ENCODE results near the gene PNPO.
"Not testable (repeated sequence)": the region's sequence is repeated elsewhere in the genome, so short reads cannot be mapped to it uniquely, and the experiment has no call there.

The PNPO gene

DNA sequence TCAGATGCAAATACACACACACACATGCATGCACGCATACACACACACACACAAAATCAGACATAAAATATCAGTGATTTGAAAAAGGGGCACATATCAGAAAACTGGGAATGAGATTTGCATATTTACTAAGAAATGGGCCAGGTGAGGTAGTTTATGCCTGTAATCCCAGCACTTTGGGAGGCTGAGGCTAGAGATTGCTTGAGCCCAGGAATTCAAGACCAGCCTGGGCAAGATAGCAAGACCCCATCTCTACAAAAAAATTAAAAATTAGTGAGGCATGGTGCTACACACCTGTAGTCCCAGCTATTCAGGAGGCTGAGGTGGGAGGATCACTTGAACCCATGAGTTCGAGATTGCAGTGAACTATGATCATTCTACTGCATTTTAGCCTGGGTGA lies 22.4 kb upstream of the PNPO start:
- no peak for DNase-seq

DNA sequence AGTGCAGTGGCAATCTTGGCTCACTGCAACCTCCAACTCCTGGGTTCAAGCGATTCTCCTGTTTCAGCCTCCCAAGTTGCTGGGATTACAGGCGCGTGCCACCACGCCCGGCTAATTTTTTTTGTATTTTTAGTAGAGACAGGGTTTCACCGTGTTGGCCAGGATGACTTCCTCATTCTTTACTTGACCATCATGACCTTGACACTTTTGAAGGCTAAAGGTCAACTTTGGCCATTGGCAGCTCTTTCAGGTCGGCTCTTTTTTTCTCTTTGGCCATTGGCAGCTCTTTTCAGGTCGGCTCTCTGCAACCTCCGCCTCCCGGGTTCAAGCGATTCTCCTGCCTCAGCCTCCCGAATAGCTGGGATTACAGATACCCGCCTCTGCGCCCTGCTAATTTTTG lies 21.5 kb upstream of the PNPO start:
- not testable (repeated sequence) for DNase-seq

DNA sequence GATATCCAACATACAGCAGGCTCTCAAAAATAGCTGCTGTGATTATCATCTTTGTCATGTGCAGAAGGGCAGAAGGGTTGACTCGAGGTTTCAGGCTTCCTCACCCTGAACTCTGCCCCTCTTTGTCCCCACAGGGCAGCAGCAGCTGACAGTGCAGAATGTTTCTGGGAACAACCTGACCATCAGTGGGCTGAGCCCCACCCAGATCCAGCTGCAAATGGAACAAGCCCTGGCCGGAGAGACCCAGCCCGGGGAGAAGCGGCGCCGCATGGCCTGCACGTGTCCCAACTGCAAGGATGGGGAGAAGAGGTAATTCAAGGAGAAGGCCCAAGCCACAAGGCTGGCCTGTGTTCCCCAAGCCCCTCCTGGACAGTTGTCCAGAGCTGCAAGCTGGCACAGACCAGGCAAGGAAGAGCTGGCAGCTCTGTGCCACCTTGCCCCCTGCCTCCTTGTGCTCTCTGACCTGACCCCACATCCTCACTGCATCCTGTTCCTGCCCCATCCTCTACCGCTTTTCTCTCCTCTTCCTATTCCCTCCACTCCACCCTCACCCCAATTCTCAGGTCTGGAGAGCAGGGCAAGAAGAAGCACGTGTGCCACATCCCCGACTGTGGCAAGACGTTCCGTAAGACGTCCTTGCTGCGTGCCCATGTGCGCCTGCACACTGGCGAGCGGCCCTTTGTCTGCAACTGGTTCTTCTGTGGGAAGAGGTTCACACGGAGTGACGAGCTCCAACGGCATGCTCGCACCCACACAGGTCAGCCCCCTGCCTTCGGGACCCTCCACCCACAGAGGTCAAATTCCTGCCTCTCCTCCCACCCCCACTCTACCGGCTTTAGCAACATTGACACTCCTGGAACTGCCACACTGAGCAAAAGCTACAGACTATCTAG lies 16.3 kb upstream of the PNPO start:
- no peak for DNase-seq

DNA sequence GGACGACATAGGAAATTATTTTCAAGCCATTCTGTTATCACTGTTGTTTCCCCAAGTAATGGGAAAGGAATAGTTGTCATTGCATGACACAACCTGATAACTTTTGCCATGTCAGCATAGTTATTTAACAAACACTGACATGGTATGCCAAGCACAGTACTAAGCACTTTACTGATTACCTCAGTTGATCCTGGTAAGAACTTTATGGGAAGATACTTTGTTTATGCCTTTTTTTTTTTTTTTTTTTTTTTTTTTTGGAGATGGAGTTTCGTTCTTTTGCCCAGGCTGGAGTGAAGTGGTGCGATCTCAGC lies 15.7 kb upstream of the PNPO start:
- no peak for DNase-seq

DNA sequence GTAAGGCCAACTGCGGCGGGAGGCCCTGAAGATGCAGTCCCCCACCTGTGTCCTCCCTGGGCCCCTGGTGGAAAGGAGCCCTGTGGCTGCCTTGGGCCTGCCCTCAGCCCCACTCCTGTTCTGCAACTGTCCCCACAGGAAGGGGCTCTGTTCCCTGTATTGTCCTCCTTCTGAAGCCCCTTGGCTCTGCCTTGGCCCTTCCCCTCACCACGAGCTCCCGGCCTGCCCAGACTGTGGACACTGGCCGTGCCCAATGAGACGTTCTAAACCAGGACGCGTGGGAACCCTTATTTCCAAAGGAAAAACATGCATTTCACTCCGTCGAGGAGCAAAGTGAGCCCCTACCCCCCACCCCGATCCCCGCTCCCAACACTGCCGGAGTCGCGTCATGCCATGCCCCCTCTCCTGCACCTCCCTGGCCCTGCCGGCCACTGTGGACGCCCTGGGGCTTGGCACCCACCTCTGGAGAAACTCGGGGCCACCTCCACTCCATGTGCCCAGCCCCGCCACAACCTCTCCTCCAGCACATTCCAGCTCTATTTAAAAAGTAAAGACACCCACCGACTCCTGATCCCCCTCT lies 13.5 kb upstream of the PNPO start:
- no peak for DNase-seq

DNA sequence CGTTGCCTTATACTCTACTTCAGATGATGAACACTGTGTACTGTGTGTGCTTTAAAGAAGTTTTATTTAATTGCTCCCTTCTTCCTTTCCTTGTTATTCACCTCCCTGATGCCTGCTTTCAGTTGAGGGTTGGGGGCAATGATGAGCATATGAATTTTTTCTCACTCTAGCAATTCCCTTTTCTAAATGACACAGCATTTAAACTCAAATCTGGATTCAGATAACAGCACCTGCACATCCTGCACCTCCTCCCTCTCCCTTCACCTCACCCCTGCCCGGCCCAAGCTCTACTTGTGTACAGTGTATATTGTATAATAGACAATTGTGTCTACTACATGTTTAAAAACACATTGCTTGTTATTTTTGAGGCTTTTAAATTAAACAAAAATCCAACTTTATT lies 13.0 kb upstream of the PNPO start:
- DNase-seq = no peak

DNA sequence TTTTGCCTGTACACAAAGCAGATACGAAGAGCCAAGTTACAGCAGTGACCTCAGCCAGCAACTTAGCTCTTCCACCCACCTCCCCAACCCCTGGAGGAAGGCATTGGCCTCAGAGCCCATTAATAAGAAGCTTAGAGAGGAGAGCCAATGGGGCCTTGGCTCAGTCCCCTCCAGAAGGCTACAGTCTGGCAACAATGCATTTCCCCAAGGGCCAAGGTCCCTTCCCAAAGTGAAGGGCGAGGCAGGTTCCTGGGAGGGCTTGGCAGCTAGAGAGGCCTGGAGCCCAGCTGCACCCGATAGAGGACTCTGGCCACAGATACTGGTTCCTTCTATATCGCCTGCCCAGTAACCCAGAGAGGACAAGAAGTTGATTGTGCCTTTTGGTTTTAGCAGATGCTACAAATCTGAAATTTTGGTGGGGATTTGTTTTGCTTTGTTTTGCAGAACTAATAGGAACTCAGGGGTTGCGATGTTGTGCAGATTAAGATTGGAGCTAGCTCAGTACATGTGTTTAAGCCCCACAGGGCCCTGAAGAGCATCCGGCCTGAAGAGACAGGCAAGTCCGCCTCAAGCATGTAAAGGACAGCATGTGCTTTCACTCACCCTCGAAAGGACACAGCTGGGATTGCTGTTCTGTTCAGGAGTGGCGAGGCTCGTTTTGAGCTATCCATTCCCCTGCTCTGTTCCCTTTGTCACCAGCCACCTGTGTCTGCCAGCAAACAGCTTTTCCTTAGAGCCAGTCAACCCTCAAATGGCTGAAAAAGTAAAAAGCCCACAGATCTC lies 12.0 kb upstream of the PNPO start:
- DNase-seq = no peak

DNA sequence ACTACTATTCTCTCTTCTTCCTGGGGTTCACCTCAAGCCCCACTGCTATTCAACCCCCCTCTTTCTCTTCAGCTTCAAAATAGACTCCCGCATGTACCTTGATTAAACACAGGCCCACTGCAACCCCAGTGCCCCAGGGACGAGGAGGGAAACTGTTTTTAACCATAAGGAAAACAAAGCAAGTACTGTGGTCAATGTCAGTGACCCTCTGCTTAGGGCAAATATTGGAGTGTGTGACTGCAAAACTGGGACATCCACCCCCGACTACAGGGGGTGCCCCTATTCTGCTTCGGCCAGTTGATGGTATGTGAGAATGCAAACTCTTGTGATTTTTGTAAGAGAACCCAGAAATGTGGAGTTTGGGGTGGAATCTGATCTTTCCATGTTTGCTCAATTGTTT lies 9.5 kb upstream of the PNPO start:
- no peak for DNase-seq

DNA sequence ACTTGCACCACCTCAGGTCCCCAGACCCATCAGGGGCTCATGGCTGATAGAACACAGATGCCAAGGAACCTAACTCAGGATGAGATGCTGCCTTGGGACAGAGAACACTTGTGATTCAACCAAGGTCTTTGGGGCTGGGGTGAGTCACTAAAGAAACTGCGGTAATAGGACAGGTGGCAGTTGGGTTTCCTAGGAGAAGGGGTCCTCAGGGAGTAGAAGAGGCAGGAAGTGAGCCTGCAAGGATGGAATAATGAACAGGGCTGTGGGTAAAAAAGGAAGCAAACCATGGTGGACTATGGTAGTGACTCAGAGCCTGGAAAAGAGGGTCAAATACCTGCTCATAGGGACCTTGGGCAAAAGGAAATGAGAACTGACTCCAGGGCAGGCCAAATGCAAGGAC lies 6.5 kb upstream of the PNPO start:
- DNase-seq = no peak

DNA sequence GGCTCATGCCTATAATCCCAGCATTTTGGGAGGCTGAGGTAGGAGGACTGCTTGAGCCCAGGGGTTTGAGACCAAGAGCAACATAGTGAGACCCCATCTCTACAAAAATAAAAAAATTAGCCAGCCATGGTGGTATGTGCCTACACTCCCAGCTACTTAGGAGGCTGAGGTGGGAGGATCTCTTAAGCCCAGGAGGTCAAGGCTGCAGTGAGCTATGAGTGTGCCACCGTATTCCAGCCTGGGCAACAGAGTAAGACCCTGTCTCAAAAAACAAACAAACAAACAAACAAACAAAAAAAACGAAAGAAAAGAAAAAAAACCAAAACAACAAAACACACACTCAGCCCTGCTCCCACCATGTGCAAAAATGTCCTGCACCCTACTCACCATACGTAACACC lies 5.9 kb upstream of the PNPO start:
- not testable (repeated sequence) for DNase-seq

DNA sequence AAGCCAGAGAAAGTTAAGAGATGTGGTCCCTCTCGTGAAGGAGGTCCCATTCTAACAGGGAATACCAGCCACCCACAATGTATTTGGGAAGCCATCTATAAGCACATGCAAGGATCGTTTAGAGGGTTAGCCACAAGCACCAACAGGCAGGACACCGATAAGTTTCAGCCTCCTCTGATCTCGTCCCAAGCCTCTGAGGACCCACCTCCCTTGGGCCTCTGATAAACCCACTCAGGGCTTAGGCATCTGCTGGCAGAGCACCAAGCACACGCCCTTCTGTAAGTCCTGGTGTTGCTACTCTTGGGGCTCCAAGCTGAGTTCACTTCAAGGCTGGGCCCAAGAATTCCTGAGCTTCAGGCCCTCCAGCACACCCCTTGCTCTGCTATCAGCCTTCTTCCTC lies 5.4 kb upstream of the PNPO start:
- no peak for DNase-seq

DNA sequence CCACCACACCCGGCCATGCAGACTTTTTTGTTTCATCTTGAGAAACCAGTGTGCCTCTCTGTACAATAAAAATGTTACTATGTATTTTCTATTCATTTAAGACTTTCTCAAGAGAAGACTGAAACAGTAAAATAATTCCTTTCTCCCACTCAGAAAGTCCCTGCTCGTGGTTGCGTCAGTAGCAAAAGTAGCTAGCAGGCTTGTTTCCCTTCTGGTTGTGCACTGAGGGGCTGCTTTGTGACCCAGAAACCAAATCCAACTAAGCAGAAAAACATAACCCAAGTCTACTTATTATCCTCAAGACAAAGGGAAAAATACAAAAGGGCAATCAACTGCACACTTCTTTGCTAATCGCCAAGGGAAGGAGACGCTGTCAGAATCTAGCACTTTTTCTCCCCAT lies 3.4 kb upstream of the PNPO start:
- DNase-seq = no peak

DNA sequence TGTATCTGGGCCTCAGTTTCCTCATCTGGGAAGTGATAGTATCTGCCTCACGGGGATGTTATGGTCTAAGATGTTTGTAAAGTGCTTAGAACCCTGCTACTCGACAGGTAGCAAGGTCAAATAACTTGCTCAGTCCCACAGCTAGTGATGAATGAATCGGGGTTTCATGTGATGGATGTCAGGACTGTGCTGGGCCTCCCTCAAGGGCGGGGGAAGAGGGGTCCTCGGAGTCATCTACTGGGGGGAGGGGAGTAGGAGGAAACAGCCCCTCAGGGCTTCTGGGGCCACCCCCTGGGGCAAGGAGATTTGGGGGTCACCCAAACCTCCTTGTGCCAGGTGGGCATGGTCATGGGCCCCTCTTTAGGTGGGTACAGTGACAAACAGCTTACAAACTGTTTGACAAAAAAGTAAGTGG lies 732 bp downstream of the PNPO start:
- DNase-seq = no peak

DNA sequence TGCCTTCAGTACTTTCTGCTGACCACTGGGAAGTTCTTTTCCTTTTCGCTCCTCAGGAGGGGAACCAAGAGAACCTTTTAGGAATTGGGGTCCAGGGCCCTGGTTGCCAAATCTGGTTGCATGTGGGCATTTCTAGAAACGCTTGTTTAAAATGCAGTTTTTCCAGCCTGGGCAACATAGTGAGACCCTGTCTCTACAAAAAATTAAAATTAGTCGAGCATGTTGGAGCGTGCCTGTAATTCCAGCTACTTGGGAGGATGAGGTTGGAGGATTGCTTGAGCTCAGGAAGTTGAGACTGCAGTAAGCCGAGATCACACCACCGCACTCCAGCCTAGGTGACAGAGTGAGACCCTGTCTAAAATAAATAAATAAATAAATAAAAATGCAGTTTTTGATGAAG lies 1.2 kb downstream of the PNPO start:
- DNase-seq = no peak

DNA sequence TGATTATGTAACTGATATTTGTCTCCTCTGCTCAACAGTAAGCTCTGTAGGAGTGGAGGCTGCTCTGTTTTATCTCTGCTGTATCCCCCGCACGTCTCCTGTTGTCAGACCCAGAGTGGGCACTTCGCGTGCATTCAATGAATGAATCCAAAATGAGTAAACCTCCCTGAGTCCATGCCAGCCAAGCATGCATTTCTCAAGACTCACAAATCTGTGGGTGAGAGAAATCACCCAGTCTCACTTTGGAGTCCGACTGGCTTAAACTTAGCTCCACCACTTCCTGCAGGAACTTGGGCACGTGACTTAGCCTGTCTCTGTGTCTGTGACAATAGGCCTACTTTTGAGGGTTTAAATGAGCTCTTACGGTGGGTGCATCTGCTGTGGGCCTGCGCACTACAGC lies 3.7 kb downstream of the PNPO start:
- DNase-seq = peak; percentile 48

DNA sequence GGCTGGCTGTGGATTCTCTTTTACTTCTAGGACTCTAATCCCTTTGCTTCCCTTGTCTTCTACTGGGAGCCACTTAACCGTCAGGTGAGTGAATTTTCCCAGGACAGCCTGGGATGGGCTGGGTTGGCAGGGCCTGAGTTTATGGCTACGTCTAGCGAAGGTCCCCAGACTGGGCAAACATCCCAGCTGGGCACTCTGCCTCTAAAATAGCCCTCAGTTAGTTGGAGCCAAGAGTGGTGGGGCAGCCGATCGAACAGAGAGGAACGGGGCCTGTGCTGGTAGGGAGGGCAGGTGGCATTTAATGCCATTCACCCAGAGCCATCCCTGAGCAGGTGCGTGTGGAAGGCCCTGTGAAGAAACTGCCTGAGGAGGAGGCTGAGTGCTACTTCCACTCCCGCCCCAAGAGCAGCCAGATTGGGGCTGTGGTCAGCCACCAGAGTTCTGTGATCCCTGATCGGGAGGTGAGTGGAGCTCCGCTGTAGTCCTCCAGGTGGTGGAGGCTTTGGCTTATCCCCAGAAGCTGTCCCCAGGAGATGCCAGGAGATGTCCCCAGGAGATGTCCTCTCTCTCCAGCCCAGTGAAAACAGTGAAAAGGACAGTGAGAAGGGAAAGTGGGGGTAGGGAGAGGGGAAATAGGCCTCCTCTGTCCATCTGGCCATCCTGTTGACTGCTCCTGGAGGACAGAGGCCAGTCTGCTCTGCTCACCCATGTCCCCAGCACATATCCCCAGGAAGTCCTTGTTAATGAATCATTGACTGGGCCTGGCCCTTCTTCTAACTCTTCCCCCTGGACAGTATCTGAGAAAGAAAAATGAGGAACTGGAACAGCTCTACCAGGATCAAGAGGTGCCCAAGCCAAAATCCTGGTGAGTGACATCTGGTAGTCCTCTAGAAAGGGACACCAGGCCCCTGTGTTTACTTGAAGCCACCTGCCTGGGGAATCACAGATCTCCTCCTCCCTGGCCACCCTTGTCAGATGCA lies 4.4 kb downstream of the PNPO start:
- no peak for DNase-seq

DNA sequence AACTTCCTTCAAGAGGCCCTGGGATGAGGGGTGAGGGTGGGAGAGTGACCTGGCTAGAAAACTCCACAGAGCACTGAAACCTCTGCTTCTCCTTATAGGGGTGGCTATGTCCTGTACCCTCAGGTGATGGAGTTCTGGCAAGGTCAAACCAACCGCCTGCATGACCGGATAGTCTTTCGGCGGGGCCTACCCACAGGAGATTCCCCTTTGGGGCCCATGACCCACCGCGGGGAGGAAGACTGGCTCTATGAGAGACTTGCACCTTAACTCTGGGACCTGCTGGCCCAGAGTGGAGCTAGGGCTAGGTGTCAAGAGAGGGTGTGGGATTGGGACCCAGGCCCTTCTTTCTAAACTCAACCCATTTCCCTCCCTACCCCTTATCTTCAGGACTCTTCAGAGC lies 5.1 kb downstream of the PNPO start:
- DNase-seq = no peak

DNA sequence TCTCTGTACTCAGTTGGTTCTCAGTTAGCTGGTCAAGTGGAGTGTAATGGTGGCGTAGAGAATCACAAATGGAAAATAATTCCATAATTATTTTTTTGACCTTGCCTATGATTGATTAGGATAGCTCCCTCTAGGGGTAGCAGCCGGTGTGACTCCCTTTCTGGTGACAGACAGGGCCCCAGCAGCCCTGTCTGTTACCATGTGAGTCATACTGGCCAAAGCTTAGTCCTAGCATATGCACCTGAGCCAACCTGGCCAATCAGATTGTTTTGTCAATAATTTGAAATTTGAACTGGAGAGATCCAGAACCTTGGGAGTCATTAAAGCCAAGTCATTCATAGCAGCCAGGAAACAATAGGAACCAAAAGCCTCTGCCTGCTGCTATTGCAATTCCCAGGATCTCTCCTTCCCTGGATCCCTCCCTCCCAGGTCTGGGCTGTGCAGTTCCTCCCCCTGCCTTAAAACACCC lies 5.6 kb downstream of the PNPO start:
- peak; percentile 90 for DNase-seq

DNA sequence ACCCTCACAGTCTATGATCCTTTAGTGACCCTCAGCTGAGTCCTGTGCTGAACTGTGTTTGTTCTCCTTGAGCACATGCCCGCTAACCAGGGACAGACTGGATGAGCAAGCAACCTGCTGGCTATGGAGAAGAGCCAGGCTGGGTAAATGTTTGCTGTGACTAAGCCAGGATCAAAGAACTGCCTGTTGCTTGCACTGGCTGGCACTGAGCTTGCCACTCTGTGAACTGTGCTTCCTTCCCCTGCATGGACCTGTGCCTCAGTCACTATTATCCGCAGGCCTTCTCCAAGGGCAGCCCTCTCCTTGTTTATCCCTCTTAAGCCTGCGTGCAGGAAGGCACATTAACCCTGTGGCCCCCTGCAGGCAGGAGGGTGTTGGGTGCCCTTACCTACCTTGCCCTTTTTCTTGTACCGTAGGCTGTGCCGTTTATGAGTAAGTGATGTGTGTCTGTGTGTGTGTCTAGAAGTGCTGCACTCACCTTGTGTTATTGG lies 7.4 kb downstream of the PNPO start:
- no peak for DNase-seq

DNA sequence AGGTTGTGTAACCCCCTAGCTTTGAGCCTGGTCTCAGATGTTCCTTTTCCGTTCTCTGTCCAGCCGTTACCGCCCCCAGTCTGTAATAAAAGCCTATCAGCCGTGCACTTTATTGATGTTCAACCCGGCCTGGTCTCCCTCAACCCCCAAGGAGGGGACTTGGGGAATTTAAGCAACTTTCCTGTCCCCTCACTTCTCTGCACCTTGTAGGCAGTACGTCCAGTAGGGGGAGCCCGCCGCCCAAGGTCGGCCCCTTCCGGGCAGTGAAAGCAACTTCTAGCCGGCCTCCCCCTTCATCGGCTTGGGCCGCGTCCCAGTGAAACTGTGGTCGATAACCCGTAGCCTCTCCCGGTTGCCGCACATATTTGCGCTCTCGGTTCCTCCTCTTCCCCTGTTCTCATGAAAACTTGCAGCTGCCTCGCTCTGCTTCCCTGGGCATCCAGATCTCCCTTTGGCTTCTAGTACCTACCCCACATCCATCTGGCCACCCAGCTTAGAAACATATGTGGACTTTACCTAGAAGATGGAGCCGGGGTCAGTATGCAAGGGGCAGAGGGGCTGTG lies 7.9 kb downstream of the PNPO start:
- peak; percentile 85 for DNase-seq

DNA sequence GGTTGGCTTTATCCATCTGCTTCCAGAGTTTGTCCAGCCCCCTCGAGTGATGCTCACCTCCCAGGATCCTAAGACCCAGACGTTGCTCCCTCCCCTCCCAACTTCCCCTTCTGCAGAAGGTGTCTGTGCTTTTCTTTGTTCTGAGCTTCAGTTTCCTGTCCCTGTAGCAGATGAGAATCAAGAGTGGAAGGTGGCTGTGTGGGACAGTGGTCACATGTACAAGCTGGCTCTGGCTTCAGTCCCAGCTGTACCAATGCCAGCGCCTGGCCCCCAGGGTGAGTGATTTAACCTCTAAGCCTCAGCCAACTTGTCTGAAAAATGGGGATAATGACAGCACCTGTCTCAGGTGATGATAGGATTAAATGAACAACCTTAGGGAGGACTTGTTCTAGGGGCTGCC lies 8.6 kb downstream of the PNPO start:
- no peak for DNase-seq

DNA sequence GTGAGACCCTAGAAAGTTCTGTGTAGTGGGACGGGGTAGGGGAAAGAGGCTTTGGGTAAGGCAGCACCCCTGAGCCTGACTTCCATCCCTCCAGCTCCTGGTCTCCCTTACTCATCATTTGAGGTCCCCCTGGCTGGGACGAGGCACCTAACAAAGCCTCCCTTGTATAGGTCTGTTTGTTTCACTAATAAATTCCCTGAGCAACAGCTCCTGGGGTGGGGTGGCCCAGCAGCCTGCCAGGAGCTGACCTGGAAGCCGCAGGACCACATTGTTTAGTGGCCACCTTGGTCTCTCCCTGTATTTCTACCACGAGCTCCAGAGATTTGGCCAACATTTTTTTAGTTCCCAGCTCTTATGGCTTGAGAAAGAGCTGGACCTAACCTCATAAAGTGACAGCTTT lies 9.1 kb downstream of the PNPO start:
- DNase-seq = no peak

Data from activated CD4-positive, alpha-beta T cell treated with anti-CD3 and anti-CD28 coated beads, Interleukin-10, Interleukin-2, amounts not matched to agents 100 ng/mL and 50 ng/mL, durations not matched to agents 16 hours and 8 hours (primary cell).